Measurements from ENCODE around the gene PGR.

The PGR gene

DNA sequence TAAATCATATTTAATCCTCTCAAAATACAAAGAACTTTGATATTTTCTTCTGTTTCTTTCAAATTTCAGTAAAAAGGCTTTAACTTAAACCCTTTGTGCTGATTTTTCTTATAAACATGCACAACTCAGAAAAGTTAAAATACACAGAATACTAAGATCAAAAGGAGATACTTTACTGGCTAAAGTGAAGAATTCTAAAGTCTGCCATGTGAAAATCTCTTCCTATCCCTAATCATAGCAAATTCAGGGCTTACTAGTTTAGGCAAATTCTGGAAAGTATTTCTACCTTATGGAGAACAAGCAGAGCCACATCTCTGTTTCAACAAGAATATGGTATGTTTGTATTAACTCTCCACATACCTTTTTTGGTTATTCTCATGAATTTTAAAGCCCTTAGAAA lies 96.6 kb downstream of the PGR start:
- TF ChIP-seq CTCF (IDR thresholded peaks at IDR 0.05; ENCODE audit: extremely low read depth, missing control alignments), result no peak
- no peak for DNase-seq (ENCODE audit: low spot score)

DNA sequence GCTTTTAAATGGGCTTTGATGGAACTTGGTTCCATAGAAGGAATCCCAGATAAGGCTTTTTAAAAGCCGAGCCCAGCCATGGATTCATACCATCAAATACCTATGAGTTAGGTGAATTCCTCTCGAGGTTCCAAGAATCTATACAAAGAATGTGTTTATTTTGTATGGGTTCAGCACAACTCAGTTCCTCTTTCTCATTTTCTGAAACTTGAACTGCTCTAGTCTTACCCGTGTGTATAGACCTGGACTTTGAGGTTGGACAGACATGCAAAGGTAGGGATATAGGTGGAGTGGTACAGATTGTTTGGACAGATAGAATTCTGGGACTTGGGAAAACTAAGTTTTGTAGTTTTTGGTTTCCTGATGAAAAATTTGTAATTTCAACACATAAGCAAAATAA lies 97.9 kb downstream of the PGR start:
- no peak for DNase-seq (ENCODE audit: low spot score)

DNA sequence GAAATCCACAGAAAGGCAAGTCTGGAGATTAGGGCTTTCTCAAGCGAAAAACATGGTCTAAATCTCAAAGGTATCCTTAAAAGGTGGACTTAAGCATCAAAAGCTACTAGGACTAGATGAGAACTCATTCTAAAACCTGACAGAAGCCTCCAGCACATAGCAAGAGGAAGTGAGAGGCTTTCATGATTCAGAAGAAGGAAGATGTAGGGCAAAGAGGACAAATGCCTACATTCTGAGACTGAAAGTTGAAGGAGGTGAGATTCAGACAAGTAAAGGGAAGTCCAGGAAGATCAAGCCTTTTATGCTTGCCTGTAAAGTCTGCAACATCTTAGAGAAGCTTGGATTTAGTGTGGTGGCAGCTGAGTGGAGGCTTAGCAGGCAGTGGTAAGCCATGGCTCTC lies 98.9 kb downstream of the PGR start:
- TF ChIP-seq CTCF (IDR thresholded peaks at IDR 0.05; ENCODE audit: extremely low read depth, missing control alignments), result no peak
- DNase-seq (ENCODE audit: low spot score), result no peak

More for the DNA sequence above, 97.9 kb downstream of the PGR start:
- no peak for TF ChIP-seq CTCF (IDR thresholded peaks at IDR 0.05; ENCODE audit: extremely low read depth, missing control alignments)

DNA sequence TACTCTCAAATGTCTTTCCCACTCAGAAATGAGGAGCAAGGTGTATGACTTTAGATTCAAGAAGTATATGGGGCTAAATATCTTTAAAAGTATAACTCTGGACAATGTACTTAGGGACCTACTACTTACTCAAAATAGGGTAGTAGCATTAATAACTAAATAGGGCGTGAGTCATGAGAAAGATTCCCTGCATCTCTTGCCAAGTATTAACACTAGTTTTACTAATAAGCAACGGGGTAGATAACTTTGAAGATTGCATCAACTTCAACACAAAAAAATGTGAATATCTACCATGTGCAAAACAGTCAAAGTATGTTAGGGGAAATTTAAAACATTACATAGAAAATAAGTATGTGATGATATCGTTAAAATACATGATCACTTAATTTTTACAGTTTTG lies 99.6 kb downstream of the PGR start:
- DNase-seq (ENCODE audit: low spot score), result no peak
- TF ChIP-seq CTCF (IDR thresholded peaks at IDR 0.05; ENCODE audit: extremely low read depth, missing control alignments), result no peak

DNA sequence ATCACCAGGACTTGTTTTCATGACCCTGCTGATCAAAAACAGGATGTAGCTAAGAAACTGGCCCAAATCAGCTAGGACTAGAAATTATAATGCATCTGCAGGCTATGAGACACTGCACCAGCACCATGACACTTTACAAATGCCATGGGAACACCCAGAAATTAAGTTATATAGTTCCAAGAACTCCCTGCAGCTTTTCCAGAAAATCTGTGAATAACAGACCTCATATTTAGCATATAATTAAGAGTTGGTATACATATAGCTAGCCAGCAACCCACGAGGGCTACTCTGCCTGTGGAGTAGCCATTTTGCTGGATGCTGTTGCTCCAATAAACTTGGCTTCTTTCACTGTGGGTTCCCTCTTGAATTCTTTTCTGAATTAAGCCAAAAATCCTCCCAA lies 101.0 kb downstream of the PGR start:
- no peak for DNase-seq (ENCODE audit: low spot score)
- TF ChIP-seq CTCF (IDR thresholded peaks at IDR 0.05; ENCODE audit: extremely low read depth, missing control alignments), result no peak

GRCh38 chr11:101022256-101022655 lies 107.4 kb downstream of the PGR start:
- no peak for DNase-seq (ENCODE audit: low spot score)
- no peak for TF ChIP-seq CTCF (IDR thresholded peaks at IDR 0.05; ENCODE audit: extremely low read depth, missing control alignments)

GRCh38 chr11:101019870-101020269 lies 109.7 kb downstream of the PGR start:
- no peak for DNase-seq (ENCODE audit: low spot score)
- TF ChIP-seq CTCF (IDR thresholded peaks at IDR 0.05; ENCODE audit: extremely low read depth, missing control alignments), result no peak
